LNCAP (cell line): ENCODE data around the gene USP48.

ENCODE experiments used
- CTCF ChIP-seq: fragments of 450-650 bp; IDR thresholded peaks from 2 replicates; pipeline ENCODE4 v1.5.1; 2017; ENCODE audit warnings: mild to moderate bottlenecking

USP48 gene

DNA sequence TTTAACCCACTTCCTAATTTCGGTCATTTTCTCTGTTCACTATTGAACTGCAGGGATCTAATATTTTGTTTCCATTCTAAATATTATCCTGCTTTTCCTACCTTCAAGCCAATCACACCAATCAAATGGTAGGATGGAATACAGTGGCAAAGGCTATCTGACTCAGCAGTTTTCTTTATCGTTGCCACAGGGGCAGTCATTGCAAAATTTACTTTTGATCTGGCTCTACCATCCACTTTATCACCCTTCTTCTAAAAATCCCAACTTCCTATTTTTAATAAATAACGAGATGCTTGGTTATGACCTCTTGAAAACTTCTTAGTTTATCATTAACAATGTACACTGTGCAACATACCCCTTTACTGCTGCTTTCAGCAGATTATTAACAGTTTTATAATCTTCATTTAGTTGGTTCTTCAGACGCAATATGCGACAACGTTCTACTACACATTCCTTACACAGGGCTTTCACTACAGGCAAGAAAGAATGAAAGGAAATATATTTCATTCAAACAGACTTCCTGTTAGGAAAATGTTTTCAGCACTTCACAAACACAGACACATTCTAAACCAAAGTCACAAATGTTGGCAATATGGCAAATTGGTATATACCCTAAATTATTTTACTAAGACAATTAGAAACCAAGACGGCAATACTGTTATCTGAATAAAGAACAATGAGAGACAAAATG, 61.5 kb downstream of the USP48 start:
- TF ChIP-seq CTCF, result no peak

- TF ChIP-seq CTCF, result no peak
Measured at GRCh38 chr1:21716169-21716568, 66.8 kb downstream of the USP48 start.

DNA sequence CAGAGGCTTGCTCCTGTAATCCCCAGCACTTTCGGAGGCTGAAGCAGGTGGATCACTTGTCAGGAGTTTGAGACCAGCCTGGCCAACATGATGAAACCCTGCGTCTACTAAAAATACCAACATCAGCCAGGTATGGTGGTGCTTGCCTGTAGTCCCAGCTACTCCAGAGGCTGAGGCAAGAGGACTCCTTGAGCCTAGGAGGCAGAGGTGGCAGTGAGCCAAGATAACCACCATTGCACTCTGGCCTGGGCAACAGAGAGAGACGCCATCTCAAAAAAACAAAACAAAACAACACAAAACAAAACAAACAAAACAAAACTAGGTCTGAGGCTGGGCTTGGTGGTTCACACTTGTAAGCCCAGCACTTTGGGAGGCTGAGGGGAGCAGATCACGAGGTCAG, 75.1 kb downstream of the USP48 start:
- TF ChIP-seq CTCF, result no peak

DNA sequence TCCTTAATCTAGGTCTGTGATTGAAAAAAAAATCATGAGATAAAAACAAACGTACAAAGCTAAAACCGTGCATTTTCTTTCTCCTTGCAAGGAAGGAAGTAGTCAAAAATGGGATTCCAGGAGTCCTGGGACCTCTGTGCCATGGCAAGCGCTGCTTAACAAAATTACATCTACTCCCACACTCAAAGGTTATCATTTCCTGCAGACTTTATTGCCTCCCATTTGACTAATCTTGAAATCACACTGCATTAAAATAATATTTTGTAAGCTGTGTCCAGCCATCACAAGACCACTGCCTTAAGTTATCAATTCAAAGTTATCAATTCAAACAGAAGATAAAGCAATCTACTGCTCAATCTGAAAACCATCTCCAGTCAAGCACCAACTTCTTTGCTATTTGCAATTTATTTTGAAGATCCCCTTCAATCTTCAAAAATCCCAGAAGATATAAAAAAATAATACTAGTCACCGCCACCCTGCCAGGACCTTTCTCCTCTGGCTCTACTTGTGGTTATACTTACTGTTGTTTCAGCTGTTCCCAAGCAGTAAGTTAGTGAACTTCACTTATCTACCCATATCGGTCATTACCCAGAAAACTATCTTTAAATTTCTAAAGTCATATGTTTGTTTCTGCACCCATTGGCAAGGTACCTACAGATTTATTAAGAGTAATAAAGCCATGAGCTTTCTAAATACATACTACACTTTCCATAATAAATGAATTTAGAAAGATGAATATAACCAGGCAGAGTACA, 75.7 kb downstream of the USP48 start:
- TF ChIP-seq CTCF, result no peak

- TF ChIP-seq CTCF, result no peak
Measured at GRCh38 chr1:21706151-21706835, 76.7 kb downstream of the USP48 start.

DNA sequence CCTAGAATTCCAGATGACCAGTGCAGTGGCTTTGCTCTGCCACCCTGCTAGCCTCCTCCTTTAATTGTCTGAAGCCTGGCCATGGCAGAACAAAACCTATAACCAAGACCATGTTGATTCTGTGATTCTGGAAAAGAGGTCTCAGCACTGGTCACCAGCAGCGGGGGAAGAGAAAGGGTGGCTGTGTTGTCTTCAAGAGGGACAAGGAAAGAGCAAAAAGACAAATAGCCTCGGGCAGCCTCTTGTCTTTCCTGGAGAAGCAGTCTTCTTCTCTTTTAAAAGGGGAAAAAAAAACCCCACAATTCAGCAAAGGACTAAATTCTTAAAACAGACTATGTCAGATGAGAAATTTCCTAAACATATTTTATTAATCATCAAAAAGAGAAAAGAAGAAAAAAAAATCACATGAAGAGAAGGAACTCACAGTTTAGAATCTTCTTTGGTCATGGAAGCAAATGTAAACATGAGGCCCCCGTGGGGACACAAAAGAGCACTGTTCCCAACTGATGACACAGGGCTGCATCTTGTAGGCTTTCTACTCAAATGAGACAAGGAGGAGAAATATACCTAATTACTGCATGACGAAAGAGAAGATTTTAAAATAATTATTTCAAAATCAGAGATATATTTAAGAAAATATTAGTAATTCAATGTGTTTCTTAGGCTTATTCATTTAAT, 77.5 kb downstream of the USP48 start:
- TF ChIP-seq CTCF, result no peak

DNA sequence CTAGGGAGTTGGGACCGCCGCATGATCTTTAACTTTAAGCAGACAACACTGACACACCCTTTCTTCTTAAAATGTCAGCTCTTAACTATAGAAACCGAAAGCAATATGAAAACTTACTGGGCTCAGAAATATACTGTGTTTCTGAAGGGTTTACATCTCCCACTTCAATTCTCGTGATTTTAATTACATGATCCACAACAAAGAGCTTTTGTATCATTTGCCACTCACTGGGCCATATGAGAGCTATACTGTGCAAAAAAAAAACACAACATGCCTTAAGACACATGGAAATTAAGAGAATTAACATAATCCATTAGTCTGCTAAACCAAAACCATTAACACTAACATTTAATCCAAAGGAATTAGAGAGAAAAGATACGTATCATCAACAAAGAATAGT, 78.8 kb downstream of the USP48 start:
- TF ChIP-seq CTCF, result no peak
